Retinal pigment epithelial cell (primary cell): ENCODE data around the gene IGSF9B.
A peak's percentile ranks its signal among the peaks of the same experiment; 100 is the strongest.
"Not testable (repeated sequence)": the region's sequence is repeated elsewhere in the genome, so short reads cannot be mapped to it uniquely, and the experiment has no call there.

Source experiments
- DNase-seq: peaks from one replicate; pipeline ENCODE4 v3.0.0-alpha.2; 2010; ENCODE audit warnings: low read depth
- H3K4me3 ChIP-seq: 2 replicates; pipeline ENCODE4 v1.5.1; 2011; ENCODE audit warnings: mild to moderate bottlenecking, low read length, control low read depth, moderate library complexity
- TF ChIP-seq, protein P1 (sequence below): conservative IDR thresholded peaks from 2 replicates; pipeline ENCODE4 v1.5.1; 2011; ENCODE audit warnings: low read depth, low read length, control low read depth, inconsistent platforms

Gene IGSF9B, protein sequence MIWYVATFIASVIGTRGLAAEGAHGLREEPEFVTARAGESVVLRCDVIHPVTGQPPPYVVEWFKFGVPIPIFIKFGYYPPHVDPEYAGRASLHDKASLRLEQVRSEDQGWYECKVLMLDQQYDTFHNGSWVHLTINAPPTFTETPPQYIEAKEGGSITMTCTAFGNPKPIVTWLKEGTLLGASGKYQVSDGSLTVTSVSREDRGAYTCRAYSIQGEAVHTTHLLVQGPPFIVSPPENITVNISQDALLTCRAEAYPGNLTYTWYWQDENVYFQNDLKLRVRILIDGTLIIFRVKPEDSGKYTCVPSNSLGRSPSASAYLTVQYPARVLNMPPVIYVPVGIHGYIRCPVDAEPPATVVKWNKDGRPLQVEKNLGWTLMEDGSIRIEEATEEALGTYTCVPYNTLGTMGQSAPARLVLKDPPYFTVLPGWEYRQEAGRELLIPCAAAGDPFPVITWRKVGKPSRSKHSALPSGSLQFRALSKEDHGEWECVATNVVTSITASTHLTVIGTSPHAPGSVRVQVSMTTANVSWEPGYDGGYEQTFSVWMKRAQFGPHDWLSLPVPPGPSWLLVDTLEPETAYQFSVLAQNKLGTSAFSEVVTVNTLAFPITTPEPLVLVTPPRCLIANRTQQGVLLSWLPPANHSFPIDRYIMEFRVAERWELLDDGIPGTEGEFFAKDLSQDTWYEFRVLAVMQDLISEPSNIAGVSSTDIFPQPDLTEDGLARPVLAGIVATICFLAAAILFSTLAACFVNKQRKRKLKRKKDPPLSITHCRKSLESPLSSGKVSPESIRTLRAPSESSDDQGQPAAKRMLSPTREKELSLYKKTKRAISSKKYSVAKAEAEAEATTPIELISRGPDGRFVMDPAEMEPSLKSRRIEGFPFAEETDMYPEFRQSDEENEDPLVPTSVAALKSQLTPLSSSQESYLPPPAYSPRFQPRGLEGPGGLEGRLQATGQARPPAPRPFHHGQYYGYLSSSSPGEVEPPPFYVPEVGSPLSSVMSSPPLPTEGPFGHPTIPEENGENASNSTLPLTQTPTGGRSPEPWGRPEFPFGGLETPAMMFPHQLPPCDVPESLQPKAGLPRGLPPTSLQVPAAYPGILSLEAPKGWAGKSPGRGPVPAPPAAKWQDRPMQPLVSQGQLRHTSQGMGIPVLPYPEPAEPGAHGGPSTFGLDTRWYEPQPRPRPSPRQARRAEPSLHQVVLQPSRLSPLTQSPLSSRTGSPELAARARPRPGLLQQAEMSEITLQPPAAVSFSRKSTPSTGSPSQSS (N-terminal part only)

GRCh38 chr11:133956650-133957633, at the start of gene IGSF9B:
Gene IGSF9B (minus strand): TSS chr11:133956968. CDS start chr11:133956754, 214 bp downstream.
- peak; percentile 51 for DNase-seq
- TF ChIP-seq, protein P1, sequence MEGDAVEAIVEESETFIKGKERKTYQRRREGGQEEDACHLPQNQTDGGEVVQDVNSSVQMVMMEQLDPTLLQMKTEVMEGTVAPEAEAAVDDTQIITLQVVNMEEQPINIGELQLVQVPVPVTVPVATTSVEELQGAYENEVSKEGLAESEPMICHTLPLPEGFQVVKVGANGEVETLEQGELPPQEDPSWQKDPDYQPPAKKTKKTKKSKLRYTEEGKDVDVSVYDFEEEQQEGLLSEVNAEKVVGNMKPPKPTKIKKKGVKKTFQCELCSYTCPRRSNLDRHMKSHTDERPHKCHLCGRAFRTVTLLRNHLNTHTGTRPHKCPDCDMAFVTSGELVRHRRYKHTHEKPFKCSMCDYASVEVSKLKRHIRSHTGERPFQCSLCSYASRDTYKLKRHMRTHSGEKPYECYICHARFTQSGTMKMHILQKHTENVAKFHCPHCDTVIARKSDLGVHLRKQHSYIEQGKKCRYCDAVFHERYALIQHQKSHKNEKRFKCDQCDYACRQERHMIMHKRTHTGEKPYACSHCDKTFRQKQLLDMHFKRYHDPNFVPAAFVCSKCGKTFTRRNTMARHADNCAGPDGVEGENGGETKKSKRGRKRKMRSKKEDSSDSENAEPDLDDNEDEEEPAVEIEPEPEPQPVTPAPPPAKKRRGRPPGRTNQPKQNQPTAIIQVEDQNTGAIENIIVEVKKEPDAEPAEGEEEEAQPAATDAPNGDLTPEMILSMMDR, result no peak
- peak within 1 kb of the TSS; percentile 70 for H3K4me3 ChIP-seq

- TF ChIP-seq, protein P1, result no peak
- DNase-seq, result no peak
- no peak overlapping the region for H3K4me3 ChIP-seq
Measured at GRCh38 chr11:134004496-134005172, 47.9 kb upstream of the IGSF9B start.

DNA sequence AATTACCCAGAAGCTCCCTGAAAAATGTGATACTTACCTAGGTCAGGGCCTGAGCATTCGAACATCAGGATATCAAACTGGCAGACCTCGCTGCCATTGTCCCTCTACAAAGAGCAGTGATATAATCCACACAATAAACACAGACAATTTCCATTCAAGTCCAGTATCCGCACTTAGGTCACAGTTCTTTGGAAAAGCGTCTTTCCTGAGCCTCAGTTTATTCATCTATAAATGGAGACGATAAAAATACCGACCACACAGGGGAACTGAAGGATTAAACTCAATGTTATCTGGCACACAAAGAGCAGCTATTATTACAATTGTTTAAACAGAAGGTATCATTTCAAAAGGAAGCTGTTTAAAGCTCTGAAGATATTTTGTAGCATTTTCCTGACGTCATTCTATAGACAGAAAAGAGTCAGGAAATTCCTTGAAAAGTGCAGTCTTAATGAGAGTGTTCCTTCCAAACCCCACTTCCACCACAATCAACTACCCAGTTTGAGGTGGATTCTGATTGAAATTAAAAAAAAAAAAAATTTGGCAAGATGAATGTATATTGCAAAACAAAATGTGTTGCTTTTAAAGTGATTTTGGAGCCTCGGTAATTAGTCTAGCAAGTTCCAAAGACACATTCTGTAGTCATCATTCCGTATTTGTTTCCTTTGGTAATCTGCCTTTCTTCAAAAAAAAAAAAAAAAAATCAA, 47.2 kb upstream of the IGSF9B start:
- H3K4me3 ChIP-seq, result no peak overlapping the region
- DNase-seq, result no peak
- TF ChIP-seq, protein P1, result no peak

- not testable (repeated sequence) for DNase-seq, H3K4me3 ChIP-seq
Measured at GRCh38 chr11:134002819-134003218, 46.1 kb upstream of the IGSF9B start.

GRCh38 chr11:134002338-134002737, 45.6 kb upstream of the IGSF9B start:
- DNase-seq, H3K4me3 ChIP-seq: not testable (repeated sequence)

GRCh38 chr11:134001596-134001995, 44.8 kb upstream of the IGSF9B start:
- H3K4me3 ChIP-seq, result no peak overlapping the region
- DNase-seq, result no peak
- TF ChIP-seq, protein P1, result no peak
